ENCODE results near the gene MOCOS.

The MOCOS gene

DNA sequence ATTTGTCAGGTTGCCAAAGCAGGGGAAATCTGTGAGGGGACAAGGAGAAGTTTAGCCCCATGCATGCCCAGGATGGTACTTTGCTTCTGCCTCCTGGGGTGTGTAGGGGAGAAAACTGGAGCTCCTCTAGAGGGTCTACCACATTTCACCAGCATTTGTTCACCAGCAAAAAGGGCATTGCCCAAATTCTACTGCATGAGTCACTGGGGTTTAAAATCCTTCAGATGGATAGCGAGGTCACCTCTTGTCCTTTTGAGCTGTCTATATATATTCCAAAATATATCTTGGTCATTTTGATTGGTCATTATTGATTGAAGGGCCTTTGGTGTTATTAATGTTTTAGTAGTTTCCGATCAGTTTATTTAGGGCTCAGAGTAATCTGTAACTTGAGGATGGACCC lies 128.9 kb downstream of the MOCOS start:
- TF ChIP-seq ZNF202 (tag by site-specific recombination; IDR thresholded peaks at IDR 0.05; ENCODE audit: borderline replicate concordance) = no peak
- no peak for TF ChIP-seq ZNF510 (tag by site-specific recombination; IDR thresholded peaks at IDR 0.05; ENCODE audit: insufficient replicate concordance)
- TF ChIP-seq GLIS1 (tag by site-specific recombination; IDR thresholded peaks at IDR 0.05) = no peak
- no peak for TF ChIP-seq ZNF791 (tag by site-specific recombination; IDR thresholded peaks at IDR 0.05)
- no peak for TF ChIP-seq ZNF174 (tag by site-specific recombination; IDR thresholded peaks at IDR 0.05)
- TF ChIP-seq ZNF391 (tag by site-specific recombination; IDR thresholded peaks at IDR 0.05; ENCODE audit: borderline replicate concordance, low read depth) = no peak
- no peak for TF ChIP-seq GLI4 (tag by site-specific recombination; IDR thresholded peaks at IDR 0.05)
- TF ChIP-seq, protein P1, sequence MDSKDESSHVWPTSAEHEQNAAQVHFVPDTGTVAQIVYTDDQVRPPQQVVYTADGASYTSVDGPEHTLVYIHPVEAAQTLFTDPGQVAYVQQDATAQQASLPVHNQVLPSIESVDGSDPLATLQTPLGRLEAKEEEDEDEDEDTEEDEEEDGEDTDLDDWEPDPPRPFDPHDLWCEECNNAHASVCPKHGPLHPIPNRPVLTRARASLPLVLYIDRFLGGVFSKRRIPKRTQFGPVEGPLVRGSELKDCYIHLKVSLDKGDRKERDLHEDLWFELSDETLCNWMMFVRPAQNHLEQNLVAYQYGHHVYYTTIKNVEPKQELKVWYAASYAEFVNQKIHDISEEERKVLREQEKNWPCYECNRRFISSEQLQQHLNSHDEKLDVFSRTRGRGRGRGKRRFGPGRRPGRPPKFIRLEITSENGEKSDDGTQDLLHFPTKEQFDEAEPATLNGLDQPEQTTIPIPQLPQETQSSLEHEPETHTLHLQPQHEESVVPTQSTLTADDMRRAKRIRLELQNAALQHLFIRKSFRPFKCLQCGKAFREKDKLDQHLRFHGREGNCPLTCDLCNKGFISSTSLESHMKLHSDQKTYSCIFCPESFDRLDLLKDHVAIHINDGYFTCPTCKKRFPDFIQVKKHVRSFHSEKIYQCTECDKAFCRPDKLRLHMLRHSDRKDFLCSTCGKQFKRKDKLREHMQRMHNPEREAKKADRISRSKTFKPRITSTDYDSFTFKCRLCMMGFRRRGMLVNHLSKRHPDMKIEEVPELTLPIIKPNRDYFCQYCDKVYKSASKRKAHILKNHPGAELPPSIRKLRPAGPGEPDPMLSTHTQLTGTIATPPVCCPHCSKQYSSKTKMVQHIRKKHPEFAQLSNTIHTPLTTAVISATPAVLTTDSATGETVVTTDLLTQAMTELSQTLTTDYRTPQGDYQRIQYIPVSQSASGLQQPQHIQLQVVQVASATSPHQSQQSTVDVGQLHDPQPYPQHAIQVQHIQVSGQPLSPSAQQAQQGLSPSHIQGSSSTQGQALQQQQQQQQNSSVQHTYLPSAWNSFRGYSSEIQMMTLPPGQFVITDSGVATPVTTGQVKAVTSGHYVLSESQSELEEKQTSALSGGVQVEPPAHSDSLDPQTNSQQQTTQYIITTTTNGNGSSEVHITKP (tag by site-specific recombination; IDR thresholded peaks at IDR 0.05) = no peak
- TF ChIP-seq, protein P2, sequence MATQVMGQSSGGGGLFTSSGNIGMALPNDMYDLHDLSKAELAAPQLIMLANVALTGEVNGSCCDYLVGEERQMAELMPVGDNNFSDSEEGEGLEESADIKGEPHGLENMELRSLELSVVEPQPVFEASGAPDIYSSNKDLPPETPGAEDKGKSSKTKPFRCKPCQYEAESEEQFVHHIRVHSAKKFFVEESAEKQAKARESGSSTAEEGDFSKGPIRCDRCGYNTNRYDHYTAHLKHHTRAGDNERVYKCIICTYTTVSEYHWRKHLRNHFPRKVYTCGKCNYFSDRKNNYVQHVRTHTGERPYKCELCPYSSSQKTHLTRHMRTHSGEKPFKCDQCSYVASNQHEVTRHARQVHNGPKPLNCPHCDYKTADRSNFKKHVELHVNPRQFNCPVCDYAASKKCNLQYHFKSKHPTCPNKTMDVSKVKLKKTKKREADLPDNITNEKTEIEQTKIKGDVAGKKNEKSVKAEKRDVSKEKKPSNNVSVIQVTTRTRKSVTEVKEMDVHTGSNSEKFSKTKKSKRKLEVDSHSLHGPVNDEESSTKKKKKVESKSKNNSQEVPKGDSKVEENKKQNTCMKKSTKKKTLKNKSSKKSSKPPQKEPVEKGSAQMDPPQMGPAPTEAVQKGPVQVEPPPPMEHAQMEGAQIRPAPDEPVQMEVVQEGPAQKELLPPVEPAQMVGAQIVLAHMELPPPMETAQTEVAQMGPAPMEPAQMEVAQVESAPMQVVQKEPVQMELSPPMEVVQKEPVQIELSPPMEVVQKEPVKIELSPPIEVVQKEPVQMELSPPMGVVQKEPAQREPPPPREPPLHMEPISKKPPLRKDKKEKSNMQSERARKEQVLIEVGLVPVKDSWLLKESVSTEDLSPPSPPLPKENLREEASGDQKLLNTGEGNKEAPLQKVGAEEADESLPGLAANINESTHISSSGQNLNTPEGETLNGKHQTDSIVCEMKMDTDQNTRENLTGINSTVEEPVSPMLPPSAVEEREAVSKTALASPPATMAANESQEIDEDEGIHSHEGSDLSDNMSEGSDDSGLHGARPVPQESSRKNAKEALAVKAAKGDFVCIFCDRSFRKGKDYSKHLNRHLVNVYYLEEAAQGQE (tag by site-specific recombination; IDR thresholded peaks at IDR 0.05) = no peak
- no peak for TF ChIP-seq ZNF426 (tag by site-specific recombination; IDR thresholded peaks at IDR 0.05)
- TF ChIP-seq ZNF768 (tag by site-specific recombination; IDR thresholded peaks at IDR 0.05) = no peak
- H3K27ac ChIP-seq (ENCODE audit: extremely low read depth, low read depth, low read length) = no peak overlapping the region
- no peak overlapping the region for H3K4me3 ChIP-seq (ENCODE audit: low read depth, low read length)
- no peaks in the 10 kb centered on the region for H3K9me3 ChIP-seq (ENCODE audit: control insufficient read depth, insufficient read depth, low read depth, low read length)
- POLR2A ChIA-PET = interaction anchor here (0.6 kb wide), 2 partner anchors 16 to 585 kb away, joined by 3 read pairs; no protein-coding TSS in a partner anchor
- CTCF ChIA-PET = no interaction called here
- H3K36me3 ChIP-seq (ENCODE audit: control insufficient read depth in 2 of 2, insufficient read depth in 1 of 2, low read length in 2 of 2) = no peaks in the 10 kb centered on the region
- H3K4me1 ChIP-seq (ENCODE audit: control insufficient read depth, insufficient read depth, low read length) = no peaks in the 10 kb centered on the region
